DND-41 (cell line): ENCODE results near the gene P2RY2.

Source experiments
- EZH2 ChIP-seq: IDR thresholded peaks from 3 replicates; pipeline ENCODE4 v1.6.1; 2012; ENCODE audit warnings: borderline replicate concordance, low read depth, mild to moderate bottlenecking, moderate library complexity, low read length, inconsistent platforms; ENCODE audit not compliant: severe bottlenecking
- TF ChIP-seq, protein P1 (sequence below): IDR thresholded peaks from 2 replicates; pipeline ENCODE4 v1.5.1; 2012; ENCODE audit warnings: borderline replicate concordance, low read length, moderate library complexity, mild to moderate bottlenecking; ENCODE audit not compliant: poor library complexity, severe bottlenecking; ENCODE audit errors: extremely low read depth

DNA sequence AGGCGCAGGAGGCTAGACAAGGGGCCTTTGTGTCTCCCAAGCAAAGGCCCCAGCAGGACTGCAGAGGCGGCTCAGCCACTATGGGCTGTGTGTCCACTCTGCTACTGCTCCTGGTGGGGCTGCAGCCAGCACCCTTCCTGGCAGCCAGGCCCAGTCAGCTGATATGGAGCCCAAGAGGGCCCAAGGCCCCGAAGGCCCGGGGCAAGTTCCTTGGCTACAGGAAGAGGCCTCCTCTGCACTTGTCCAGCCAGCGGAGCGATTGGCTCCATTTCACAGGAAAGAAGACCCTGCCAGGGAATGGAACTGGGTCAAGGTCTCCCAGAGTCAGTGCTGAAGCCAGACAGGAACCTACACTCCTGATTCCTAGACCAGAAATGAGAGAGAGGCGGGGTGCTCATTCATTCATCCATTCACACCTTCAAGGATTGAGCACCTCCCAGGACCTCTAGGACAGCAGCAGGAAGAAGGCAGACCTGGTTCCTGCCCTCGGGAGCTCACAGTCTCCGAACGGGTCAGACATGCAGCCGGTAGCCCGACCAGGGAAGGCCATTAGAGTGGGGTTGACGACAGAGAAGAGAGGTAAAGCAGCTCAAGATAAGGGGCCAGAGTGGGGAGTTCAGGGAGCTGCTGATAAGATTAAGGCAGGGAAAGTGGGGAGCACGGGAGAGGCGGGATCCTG, 811 bp upstream of the P2RY2 start:
- TF ChIP-seq, protein P1, sequence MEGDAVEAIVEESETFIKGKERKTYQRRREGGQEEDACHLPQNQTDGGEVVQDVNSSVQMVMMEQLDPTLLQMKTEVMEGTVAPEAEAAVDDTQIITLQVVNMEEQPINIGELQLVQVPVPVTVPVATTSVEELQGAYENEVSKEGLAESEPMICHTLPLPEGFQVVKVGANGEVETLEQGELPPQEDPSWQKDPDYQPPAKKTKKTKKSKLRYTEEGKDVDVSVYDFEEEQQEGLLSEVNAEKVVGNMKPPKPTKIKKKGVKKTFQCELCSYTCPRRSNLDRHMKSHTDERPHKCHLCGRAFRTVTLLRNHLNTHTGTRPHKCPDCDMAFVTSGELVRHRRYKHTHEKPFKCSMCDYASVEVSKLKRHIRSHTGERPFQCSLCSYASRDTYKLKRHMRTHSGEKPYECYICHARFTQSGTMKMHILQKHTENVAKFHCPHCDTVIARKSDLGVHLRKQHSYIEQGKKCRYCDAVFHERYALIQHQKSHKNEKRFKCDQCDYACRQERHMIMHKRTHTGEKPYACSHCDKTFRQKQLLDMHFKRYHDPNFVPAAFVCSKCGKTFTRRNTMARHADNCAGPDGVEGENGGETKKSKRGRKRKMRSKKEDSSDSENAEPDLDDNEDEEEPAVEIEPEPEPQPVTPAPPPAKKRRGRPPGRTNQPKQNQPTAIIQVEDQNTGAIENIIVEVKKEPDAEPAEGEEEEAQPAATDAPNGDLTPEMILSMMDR = no peak
- TF ChIP-seq EZH2 = no peak
